ENCODE data around the gene SNCA. TPM values are rescaled to one million over a fixed set of nuclear protein-coding genes. Genes with fewer than 3 reads are reported as not detected.

The SNCA gene
- total RNA-seq, 4 donors from 2014 or later = 8.7 to 26.1 (median 19.2) TPM

- no peak for TF ChIP-seq CTCF (IDR thresholded peaks at IDR 0.05)
- DNase-seq (ENCODE audit: low spot score) = no peak
- no peak for ATAC-seq (ENCODE audit: low FRiP score)
Measured at GRCh38 chr4:89800527-89801103, 36.3 kb downstream of the SNCA start.

- DNase-seq (ENCODE audit: low spot score) = no peak
- no peak for TF ChIP-seq CTCF (IDR thresholded peaks at IDR 0.05)
- no peak for ATAC-seq (ENCODE audit: low FRiP score)
Measured at GRCh38 chr4:89800012-89800516, 36.9 kb downstream of the SNCA start.

GRCh38 chr4:89799071-89799470 lies 37.9 kb downstream of the SNCA start:
- ATAC-seq (ENCODE audit: low FRiP score) (no peak), DNase-seq (ENCODE audit: low spot score) (no peak)
- TF ChIP-seq CTCF (IDR thresholded peaks at IDR 0.05) = no peak

- TF ChIP-seq CTCF (IDR thresholded peaks at IDR 0.05) = no peak
- ATAC-seq (ENCODE audit: low FRiP score) (no peak), DNase-seq (ENCODE audit: low spot score) (no peak)
Measured at GRCh38 chr4:89797117-89797516, 39.8 kb downstream of the SNCA start.

- peak; percentile 51 for ATAC-seq (ENCODE audit: low FRiP score)
- no peak for DNase-seq (ENCODE audit: low spot score)
- no peak for TF ChIP-seq CTCF (IDR thresholded peaks at IDR 0.05)
Measured at GRCh38 chr4:89788206-89789072, 48.5 kb downstream of the SNCA start.

GRCh38 chr4:89784686-89785231 lies 52.2 kb downstream of the SNCA start:
- DNase-seq (ENCODE audit: low spot score) = no peak
- no peak for TF ChIP-seq CTCF (IDR thresholded peaks at IDR 0.05)
- ATAC-seq (ENCODE audit: low FRiP score) = no peak
